ENCODE data around the gene EXOC6.

Gene EXOC6

GRCh38 chr10:93030409-93030808 lies 182.1 kb downstream of the EXOC6 start:
- no peak for DNase-seq

- no peak for DNase-seq
Observed at GRCh38 chr10:93032105-93032808, 183.9 kb downstream of the EXOC6 start.

DNA sequence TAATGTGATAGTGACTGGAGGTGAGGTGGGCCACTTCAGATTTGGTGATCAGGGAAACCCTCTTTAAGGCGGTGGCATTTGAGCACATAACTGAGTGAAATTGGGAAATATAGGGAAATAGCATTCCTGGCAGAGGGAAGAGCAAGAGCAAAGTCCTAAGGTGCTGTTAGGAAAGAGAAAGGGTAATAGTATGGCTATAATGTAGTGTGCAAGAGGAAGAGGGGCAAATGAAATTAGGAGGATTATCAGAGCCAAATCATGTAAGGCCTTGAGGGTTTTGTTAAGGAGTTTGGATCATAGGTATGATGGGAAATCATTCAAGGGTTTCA lies 184.5 kb downstream of the EXOC6 start:
- DNase-seq: no peak

- DNase-seq: no peak
Observed at GRCh38 chr10:93034426-93034825, 186.1 kb downstream of the EXOC6 start.

DNA sequence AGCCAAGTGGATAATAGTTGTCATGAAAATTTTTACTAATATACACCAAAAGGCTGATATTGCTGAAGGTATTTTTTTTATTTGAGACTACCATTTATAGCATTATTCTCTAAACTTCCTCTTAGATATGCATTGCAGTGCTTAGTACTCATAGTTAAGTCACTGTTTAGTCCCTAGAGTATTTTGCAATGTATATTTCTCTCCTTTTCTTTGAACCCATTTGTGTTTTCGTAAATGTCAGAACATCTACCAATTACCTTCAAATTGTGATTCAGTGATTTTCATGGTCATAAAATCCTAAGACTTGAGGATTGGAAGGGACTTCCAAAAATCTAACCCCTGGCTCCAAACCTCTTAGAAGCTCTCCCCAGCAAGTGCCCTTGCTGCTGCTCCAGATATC lies 190.8 kb downstream of the EXOC6 start:
- no peak for DNase-seq

DNA sequence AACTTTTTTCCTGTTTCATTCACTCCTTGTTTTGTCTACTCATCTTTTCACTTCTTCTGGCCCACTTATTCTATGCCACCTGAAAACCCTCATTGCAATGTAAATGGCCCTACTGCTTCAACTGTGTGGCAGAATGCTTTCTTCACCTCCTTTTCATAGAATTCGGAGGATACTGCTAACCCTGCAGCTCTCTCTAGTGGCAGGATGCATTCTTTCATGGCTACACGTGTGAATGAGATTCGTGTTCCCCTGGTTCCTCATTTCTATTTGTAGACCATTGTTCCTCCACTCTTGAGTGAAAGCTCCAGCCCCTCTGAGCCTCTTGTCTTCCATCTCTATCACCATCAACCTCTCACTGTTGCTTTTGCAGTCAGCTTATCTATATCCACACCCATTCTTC lies 191.4 kb downstream of the EXOC6 start:
- DNase-seq: no peak

DNA sequence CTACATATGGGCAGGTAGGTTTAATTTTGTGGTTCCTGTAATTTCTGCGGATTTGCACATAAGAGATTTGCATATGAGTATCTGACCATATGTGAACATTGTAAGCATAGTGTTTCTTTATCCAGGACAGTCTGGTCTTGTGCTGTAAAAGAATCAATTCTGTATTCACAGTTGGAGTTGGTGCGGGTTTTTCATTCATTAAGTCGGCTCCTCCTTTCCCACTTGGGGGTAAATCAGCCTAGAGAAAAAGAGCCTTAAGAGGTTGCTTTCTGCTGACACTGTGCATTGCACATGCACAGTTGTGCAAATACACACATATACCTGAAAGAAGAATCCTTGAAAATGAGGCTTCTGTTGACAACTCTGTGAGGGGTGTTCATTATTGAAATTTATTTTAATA lies 206.2 kb downstream of the EXOC6 start:
- no peak for DNase-seq

DNA sequence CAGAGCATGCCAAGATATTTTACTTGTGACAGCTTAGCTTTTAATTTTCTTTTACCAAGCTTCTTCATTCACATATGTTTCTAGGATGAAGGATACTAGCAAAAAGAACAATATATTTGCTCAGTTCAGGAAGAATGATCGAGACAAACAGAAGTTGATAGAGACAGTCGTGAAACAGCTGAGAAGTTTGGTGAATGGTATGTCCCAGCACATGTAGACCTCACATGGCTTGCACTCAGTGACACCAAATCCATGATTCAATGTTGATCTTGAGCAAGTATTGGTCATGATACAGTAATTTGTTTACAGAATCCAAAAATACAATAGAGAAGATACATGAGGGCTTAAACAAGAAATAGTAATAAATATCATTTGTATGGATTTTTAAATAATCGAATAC lies 209.8 kb downstream of the EXOC6 start:
- DNase-seq: no peak

- DNase-seq: no peak
Observed at GRCh38 chr10:93059975-93060886, 211.9 kb downstream of the EXOC6 start, which contains the start of gene CYP26C1. TSS of gene CYP26C1 (plus strand) at chr10:93060798. CDS start at chr10:93061264, 466 bp downstream.

GRCh38 chr10:93060887-93061593 lies 212.7 kb downstream of the EXOC6 start:
- DNase-seq: no peak

- DNase-seq: no peak
Observed at GRCh38 chr10:93061594-93062513, 213.5 kb downstream of the EXOC6 start.

DNA sequence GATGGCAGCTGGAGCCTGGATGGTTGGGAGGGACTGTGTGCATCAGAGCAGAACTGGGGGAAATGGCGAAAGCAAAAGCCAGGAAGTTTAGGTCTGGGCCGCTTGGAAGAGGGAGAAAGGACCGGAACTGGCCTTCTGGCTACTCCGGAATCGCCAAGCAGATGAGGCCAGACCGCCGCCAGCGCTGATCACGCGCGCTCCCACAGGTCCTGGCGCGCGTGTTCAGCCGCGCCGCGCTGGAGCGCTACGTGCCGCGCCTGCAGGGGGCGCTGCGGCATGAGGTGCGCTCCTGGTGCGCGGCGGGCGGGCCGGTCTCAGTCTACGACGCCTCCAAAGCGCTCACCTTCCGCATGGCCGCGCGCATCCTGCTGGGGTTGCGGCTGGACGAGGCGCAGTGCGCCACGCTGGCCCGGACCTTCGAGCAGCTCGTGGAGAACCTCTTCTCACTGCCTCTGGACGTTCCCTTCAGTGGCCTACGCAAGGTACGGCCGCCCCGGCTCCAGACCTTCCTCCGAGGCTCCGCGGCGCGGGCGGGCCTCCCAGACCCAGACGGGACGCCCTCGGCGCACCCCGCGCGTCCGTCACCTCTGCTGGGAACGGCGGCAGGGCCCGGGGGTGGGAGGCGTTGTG lies 214.3 kb downstream of the EXOC6 start:
- no peak for DNase-seq

DNA sequence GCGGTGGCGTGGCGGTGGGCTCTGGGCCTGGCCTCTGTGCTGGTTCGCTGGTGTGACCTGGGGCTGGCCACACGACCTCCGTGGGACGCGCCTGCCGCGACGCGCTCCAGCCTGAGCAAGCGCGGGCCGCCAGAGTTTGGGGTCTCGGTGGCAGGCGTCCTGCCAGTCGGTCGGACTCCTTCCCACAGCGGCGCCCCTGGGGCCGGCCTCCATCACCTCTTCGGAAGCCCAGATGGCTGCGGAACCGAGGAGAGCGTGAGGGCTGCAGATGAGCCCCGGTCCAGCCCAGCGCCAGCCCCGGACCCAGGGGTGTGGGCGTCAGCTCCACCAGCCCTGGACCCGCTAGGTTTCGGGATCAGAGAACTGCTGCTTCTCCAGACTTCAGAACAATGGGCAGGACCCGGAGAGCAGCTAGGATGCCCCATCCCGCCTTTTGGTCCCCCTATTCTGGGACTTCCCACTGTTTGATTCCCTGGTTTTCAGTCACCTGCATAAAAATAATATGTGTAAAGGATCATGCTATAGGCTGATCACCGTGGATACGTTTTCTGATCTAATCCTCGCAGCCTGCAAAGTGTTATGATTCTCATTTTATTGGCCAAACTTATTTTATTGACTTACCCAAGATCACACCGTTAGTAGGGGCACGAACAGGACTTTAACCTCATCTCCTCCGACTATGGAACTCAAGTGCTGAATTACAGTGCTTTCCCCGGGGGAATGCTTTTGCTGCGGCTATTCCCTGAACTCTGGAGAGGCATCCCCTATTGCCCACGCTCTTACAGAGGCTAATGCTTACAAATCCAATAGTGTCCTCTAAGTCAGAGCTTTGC lies 215.0 kb downstream of the EXOC6 start:
- DNase-seq: no peak

GRCh38 chr10:93063977-93064660 lies 215.8 kb downstream of the EXOC6 start:
- no peak for DNase-seq

DNA sequence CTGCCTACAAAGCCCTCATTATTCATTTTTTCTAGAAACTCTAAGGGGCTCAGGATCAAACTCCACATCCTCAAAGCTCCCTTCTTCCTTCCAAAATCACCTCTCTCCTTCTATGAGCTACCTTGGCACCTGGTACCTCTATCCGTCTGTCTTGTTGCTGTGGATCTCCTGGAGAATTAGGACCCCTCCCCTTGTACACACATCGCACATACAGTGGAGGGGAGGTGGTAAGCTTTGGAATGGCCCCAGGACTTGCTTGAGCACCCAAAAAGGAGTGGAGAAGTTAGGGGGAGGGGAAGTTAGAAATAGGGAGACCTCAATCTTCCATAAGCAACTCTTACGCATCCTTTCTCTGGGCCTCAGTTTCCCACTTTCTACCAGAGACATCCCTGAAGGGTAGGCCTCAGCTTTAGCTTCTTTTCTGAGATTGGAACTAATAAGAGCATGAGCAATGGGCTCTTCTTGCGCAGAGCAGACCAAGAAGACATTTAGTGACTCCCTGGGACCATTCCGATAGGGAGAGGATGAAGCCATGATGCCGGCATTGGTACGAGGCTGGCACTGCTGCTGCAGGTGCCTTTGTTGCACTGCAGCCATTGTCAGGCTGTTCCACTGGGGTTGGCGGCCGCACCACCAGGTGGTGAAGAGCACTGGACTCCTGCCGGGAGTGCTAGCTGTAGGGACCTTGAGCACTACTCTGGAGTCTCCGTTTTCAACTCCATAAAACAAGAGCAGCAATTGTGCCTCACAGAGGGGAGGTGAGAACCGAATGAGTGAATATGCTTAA lies 216.7 kb downstream of the EXOC6 start:
- no peak for DNase-seq

GRCh38 chr10:93065675-93066543 lies 217.6 kb downstream of the EXOC6 start:
- DNase-seq: no peak

GRCh38 chr10:93066544-93066913 lies 218.2 kb downstream of the EXOC6 start:
- DNase-seq: no peak
